GM20431 (cell line): Measurements from ENCODE around the gene CNPY2.
"Not testable (repeated sequence)": the region's sequence is repeated elsewhere in the genome, so short reads cannot be mapped to it uniquely, and the experiment has no call there.

ENCODE experiments used
- in situ Hi-C: fragments of 300-500 bp; cut with MseI, MboI; formaldehyde crosslinking; loops from one replicate; pipeline ENCODE4 v1.15.0; 2020; ENCODE audit warnings: low sequenced_read_pairs; ENCODE audit not compliant: unreplicated experiment

Gene CNPY2

GRCh38 chr12:56315622-56316473 lies at the start of gene CNPY2:
Gene CNPY2, minus strand, starts transcription at chr12:56315988. Its CDS starts 771 bp downstream, at chr12:56315217.
- in situ Hi-C loops, result no loop called here

DNA sequence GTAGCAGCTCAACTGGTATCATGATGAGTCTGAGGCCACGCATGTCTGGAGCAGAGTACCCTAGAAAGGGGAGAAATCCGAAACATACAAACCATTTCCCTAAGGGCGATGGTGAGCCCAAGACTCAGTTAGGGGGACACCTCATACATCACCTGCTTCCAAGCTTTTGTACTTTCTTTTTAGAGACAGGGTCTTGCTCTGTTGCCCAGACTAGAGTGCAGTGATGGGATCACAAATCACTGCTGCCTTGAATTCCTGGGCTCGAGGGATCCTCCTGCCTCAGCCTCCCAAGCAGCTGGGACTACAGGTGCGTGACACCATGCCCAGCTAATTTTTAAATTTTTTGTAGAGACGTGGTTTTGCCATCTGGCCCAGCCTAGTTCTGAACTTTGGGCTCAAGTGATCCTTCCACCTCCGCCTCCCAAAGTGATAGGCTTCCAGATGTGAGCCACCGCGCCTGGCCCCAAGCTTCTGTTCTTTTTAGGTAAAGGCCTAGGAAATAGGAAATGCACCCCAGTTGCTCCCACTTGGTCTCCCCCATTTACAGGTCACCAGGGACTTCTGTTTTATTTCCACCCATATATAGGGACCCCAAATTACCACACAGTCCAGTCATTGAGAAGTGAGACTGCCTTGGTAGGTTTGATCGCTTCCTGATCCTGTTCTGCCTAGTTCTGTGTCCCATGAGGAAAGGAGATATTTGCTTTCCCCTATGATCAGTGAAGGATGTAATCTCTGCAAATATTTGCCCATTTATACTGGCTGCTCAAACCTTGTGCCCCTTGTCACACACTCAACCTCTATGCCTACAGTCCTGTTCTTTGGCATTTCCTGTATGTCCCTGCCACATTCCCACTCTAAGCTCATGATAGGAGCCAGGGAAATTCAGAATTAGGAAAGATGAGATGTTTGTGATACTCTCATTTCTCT lies 46.6 kb upstream of the CNPY2 start, which contains the start of gene APOF:
TSS of gene APOF (minus strand) at position 728 of the 930 bp plus-strand sequence. CDS start at position 616, 112 bp downstream.
- in situ Hi-C loops, result no loop called here

- in situ Hi-C loops, result no loop called here
Observed at GRCh38 chr12:56361487-56362129, 45.8 kb upstream of the CNPY2 start.

GRCh38 chr12:56359851-56360767 lies 44.3 kb upstream of the CNPY2 start, which contains the start of gene STAT2:
Gene STAT2, minus strand, starts transcription at chr12:56360107. Its CDS starts 3,536 bp downstream, at chr12:56356571.
- in situ Hi-C loops, result no loop called here

DNA sequence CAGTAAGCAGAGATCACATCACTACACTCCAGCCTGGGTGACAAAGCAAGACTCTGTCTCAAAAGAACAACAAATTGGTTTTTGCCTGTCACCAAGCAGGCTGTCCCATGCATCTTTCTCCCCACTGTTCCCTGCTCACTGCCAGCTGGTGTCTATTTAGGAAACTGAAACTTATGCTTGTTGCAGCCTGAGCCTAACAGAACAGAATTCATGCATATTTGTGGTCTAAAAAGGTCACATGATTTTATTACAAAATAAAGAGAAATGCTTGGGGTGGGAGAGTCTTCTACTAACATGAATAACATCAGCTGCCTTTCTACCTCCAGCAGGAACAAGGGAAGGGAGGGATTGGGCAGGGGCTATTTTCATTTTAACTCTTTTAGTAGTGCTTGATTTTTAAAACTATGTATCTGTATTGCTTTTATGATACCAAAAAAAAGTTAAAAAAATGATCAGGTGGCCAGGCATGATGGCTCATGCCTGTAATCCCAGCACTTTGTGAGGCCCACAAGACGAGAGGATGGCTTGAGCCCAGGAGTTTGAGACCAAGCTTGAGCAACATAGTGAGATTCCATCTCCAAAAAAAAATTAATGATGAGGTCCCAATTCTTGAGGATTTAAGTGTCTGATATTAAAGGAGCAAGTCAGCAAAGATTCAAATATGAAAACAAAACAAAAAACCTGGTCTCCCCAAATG lies 43.2 kb upstream of the CNPY2 start:
- in situ Hi-C loops, result no loop called here

GRCh38 chr12:56351325-56351724 lies 35.5 kb upstream of the CNPY2 start:
- in situ Hi-C loops, result no loop called here

DNA sequence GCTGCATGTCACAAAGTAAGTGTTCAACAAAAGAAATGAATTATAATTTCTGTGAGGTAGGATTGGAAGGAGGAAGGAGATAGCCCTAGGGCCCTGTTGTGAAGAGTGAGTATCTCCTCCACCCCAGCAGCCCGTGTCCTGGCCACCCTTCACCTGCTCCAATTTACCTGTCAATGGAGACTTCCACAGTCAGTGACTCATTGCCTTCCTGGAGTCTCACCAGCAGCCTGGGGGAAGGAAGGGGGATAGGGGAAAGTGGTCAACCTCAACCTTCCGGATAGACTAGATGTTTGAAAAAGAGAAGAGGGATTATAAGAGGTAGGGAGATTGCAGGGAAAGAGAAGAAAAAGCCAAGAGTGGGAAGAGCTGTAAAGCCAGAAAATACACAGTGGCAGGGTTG lies 34.9 kb upstream of the CNPY2 start:
- in situ Hi-C loops, result no loop called here

DNA sequence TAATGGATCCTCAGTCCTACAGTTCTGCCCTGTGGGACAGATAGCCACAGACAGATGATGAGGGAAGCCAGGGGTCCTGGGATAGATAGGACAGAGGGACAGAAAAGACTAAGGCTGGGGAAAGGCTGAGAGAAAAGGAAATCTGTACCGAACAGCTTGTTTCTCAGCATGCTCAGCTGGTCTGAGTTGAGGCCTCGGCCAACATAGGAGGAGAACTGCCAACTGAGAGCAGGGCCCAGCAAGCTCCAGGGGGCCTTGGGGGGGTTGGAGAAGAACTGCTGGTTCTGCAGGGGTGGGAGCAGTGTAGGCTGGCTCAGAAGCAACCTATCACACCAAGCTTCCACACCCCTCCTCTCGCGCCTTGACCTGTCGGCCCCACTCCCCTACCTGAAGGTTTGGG lies 33.0 kb upstream of the CNPY2 start:
- in situ Hi-C loops, result no loop called here

DNA sequence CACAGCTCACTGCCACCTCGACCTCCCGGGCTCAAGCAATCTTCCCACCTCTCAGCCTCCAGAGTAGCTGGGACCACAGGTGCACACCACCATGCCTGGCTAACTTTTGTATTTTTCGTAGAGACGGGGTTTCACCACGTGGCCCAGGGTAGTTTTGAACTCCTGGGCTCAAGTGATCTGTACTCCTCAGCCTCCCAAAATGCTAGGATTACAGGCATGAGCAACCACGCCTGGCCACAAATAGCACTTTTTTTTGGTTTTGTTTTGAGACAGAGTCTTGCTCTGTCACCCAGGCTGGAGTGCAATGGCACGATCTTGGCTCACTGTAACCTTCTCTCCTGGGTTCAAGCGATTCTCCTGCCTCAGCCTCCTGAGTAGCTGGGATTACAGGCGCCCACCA lies 31.5 kb upstream of the CNPY2 start:
- in situ Hi-C loops, result not testable (repeated sequence)

- in situ Hi-C loops, result no loop called here
Observed at GRCh38 chr12:56346675-56347074, 30.9 kb upstream of the CNPY2 start.

- in situ Hi-C loops, result not testable (repeated sequence)
Observed at GRCh38 chr12:56342290-56342689, 26.5 kb upstream of the CNPY2 start.

DNA sequence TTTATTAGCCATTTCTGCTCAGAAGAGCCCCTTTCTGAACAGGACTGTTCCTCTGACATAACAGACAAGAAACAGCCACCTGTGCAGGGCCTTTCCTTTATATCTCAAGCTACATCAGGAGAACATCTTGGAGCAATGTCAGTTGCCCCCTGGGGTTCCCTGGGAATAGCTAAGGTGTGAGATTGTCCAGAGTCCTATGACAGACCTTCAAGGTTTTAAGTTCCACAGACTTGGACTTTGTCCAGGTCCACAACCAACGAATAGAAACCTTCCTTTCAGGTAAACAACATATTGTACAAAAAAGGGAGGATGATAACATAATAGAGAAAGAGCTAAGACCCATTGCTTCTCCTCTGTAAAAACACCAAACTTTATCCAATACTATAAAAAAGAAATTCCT lies 25.8 kb upstream of the CNPY2 start:
- in situ Hi-C loops, result no loop called here

GRCh38 chr12:56339158-56339422 lies 23.3 kb upstream of the CNPY2 start:
- in situ Hi-C loops, result no loop called here

GRCh38 chr12:56338308-56339157 lies 22.7 kb upstream of the CNPY2 start, which contains the start of gene IL23A:
Gene IL23A, plus strand, starts transcription at chr12:56338884. Its CDS starts 161 bp downstream, at chr12:56339045.
- in situ Hi-C loops, result no loop called here

DNA sequence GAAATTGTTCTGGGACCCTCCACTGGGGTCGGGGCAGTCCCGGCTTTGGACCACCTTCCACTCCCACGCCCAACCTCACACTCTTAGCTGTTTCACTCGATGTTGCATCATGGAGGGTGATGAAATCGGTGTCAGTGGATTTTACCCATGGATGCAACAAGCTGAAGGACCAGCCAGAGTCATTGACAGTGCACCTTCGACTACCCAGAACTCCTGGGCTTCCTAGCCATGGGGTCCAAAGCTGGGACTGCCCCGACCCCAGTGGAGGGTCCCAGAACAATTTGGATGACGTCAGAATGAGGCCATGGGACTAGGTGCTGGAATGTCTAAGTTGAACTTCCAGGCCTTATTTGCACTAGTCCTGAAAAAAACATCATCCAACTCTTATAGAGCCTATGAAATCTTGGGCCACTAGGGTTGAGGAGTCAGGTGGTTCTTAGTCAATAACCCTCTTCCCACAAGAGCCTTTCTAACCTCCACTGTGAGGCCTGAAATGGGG lies 22.0 kb upstream of the CNPY2 start:
- in situ Hi-C loops, result no loop called here

DNA sequence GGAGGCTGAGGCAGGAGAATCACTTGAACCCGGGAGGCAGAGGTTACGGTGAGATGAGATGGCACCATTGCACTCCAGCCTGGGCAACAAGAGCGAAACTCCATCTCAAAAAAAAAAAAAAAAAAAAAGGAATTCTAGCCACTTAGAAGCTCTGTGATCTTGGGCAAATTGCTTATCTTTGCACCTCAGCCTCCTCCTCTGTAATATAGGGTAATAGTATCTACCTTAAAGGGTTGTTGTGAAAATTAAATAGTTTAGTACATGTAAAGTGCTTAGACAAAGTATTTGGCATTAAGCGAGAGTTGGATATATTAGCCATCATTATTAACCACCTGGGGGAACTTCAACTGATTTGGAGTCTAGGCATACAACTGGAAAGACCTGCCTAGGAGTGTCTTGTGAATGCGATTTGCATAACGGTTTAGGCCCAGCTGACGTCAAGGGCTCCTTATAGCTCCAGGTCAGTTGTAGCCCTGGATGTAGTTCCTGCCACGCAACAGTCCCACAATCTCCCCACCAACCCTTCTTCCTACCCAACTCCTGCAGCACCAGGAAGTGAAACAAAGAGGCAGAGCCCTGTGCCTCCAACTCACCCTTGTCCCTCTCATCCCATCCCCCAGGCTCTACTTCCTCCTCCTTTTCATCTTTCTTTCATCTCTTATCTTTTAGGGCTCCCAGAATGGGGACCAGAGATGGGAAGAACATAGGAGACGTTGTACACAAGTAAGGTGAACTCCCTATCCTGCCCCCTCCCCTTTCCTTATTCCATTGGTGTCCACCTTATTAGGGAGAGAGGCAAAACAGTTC lies 20.8 kb upstream of the CNPY2 start:
- in situ Hi-C loops, result no loop called here

DNA sequence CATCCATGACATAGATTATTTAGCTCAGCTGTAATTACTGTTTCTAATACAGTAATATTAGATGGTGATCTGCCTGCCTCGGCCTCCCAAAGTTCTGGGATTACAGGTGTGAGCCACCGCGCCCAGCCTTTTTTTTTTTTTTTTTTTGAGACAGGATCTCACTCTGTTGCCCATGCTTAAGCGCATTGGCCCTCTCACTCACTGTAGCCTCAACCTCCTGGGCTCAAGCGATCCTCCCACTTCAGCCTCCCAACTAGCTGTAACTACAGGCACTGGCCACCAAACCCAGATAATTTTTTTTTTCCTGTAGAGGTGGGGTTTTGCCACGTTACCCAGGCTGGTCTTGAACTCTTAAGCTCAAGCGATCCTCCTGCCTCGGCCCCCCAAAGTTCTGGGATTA lies 19.7 kb upstream of the CNPY2 start:
- in situ Hi-C loops, result not testable (repeated sequence)
